ENCODE data around the gene SOX5. TPM values are rescaled to one million over a fixed set of nuclear protein-coding genes. Genes with fewer than 3 reads are reported as not detected.

Gene SOX5
- polyA plus RNA-seq, 4 donors: 0.81 to 5.1 (median 1.3) TPM; not detected in 1

GRCh38 chr12:23930599-23930998 lies 18.9 kb downstream of the SOX5 start:
- 73 to 80% (median 79%) methylated on average over 2 of the region's 2 CpGs for WGBS, 3 donors
- Histone ChIP-seq H3K36me3 (ENCODE audit: control insufficient read depth in 3 of 3, insufficient read depth in 2 of 3, low read depth in 1 of 3, low read length in 3 of 3) (no peaks in the 10 kb centered on the region), H3K27ac (ENCODE audit: low read depth in 1 of 3, low read length in 2 of 3) (no peak overlapping the region), H3K4me1 (ENCODE audit: control insufficient read depth in 3 of 3, insufficient read depth in 2 of 3, low read depth in 1 of 3, low read length in 2 of 3) (no peaks in the 10 kb centered on the region), H3K27me3 (ENCODE audit: control insufficient read depth in 3 of 3, insufficient read depth in 3 of 3, low read length in 3 of 3) (no peaks in the 10 kb centered on the region), H3K4me3 (ENCODE audit: low read depth in 1 of 3, low read length in 3 of 3) (no peak overlapping the region), H3K9me3 (ENCODE audit: control insufficient read depth in 2 of 2, insufficient read depth in 1 of 2, low read depth in 1 of 2, low read length in 1 of 2) (no peaks in the 10 kb centered on the region)
- no peak for FAIRE-seq
- no peak for DNase-seq

- FAIRE-seq (no peak), DNase-seq (no peak)
- Histone ChIP-seq H3K9me3 (ENCODE audit: control insufficient read depth in 2 of 2, insufficient read depth in 1 of 2, low read depth in 1 of 2, low read length in 1 of 2) (no peaks in the 10 kb centered on the region), H3K4me3 (ENCODE audit: low read depth in 1 of 3, low read length in 3 of 3) (no peak overlapping the region), H3K27ac (ENCODE audit: low read depth in 1 of 3, low read length in 2 of 3) (no peak overlapping the region), H3K4me1 (ENCODE audit: control insufficient read depth in 3 of 3, insufficient read depth in 2 of 3, low read depth in 1 of 3, low read length in 2 of 3) (no peaks in the 10 kb centered on the region), H3K36me3 (ENCODE audit: control insufficient read depth in 3 of 3, insufficient read depth in 2 of 3, low read depth in 1 of 3, low read length in 3 of 3) (no peaks in the 10 kb centered on the region), H3K27me3 (ENCODE audit: control insufficient read depth in 3 of 3, insufficient read depth in 3 of 3, low read length in 3 of 3) (no peaks in the 10 kb centered on the region)
- WGBS, 3 donors: 41 to 59% (median 42%) methylated on average over 2 of the region's 2 CpGs
Measured at GRCh38 chr12:23929906-23930305, 19.6 kb downstream of the SOX5 start.

GRCh38 chr12:23927907-23928306 lies 21.6 kb downstream of the SOX5 start:
- whole genome bisulfite sequencing, 3 donors: 63 to 81% (median 70%) methylated on average over 3 of the region's 3 CpGs
- Histone ChIP-seq H3K9me3 (ENCODE audit: control insufficient read depth in 2 of 2, insufficient read depth in 1 of 2, low read depth in 1 of 2, low read length in 1 of 2) (no peaks in the 10 kb centered on the region), H3K27me3 (ENCODE audit: control insufficient read depth in 3 of 3, insufficient read depth in 3 of 3, low read length in 3 of 3) (no peaks in the 10 kb centered on the region), H3K4me3 (ENCODE audit: low read depth in 1 of 3, low read length in 3 of 3) (no peak overlapping the region), H3K36me3 (ENCODE audit: control insufficient read depth in 3 of 3, insufficient read depth in 2 of 3, low read depth in 1 of 3, low read length in 3 of 3) (no peaks in the 10 kb centered on the region), H3K27ac (ENCODE audit: low read depth in 1 of 3, low read length in 2 of 3) (no peak overlapping the region), H3K4me1 (ENCODE audit: control insufficient read depth in 3 of 3, insufficient read depth in 2 of 3, low read depth in 1 of 3, low read length in 2 of 3) (no peaks in the 10 kb centered on the region)
- DNase-seq (no peak), FAIRE-seq (no peak)

GRCh38 chr12:23921099-23921856 lies 28.2 kb downstream of the SOX5 start:
- no peak for FAIRE-seq

GRCh38 chr12:23911574-23911973 lies 37.9 kb downstream of the SOX5 start:
- no peaks in the 10 kb centered on the region for H3K9me3 ChIP-seq (ENCODE audit: control insufficient read depth in 2 of 2, insufficient read depth in 1 of 2, low read depth in 1 of 2, low read length in 1 of 2)
- DNase-seq (no peak), FAIRE-seq (no peak)
- no peaks in the 10 kb centered on the region for H3K27me3 ChIP-seq (ENCODE audit: control insufficient read depth in 3 of 3, insufficient read depth in 3 of 3, low read length in 3 of 3)
- H3K4me1 ChIP-seq (ENCODE audit: control insufficient read depth in 3 of 3, insufficient read depth in 2 of 3, low read depth in 1 of 3, low read length in 2 of 3): no peaks in the 10 kb centered on the region
- H3K27ac ChIP-seq (ENCODE audit: low read depth in 1 of 3, low read length in 2 of 3): no peak overlapping the region
- H3K4me3 ChIP-seq (ENCODE audit: low read depth in 1 of 3, low read length in 3 of 3): no peak overlapping the region
- no peaks in the 10 kb centered on the region for H3K36me3 ChIP-seq (ENCODE audit: control insufficient read depth in 3 of 3, insufficient read depth in 2 of 3, low read depth in 1 of 3, low read length in 3 of 3)
- WGBS, 3 donors: 79 to 89% (median 83%) methylated on average over 3 of the region's 3 CpGs

More at GRCh38 chr12:23921099-23921856, 28.2 kb downstream of the SOX5 start:
- no peak for DNase-seq
- WGBS, 3 donors: 65 to 72% (median 70%) methylated on average over 5 of the region's 5 CpGs
- no peaks in the 10 kb centered on the region for H3K27me3 ChIP-seq (ENCODE audit: control insufficient read depth in 3 of 3, insufficient read depth in 3 of 3, low read length in 3 of 3)
- no peak overlapping the region for H3K4me3 ChIP-seq (ENCODE audit: low read depth in 1 of 3, low read length in 3 of 3)
- no peak overlapping the region for H3K27ac ChIP-seq (ENCODE audit: low read depth in 1 of 3, low read length in 2 of 3)
- no peaks in the 10 kb centered on the region for H3K36me3 ChIP-seq (ENCODE audit: control insufficient read depth in 3 of 3, insufficient read depth in 2 of 3, low read depth in 1 of 3, low read length in 3 of 3)
- H3K4me1 ChIP-seq (ENCODE audit: control insufficient read depth in 3 of 3, insufficient read depth in 2 of 3, low read depth in 1 of 3, low read length in 2 of 3): no peaks in the 10 kb centered on the region
- no peaks in the 10 kb centered on the region for H3K9me3 ChIP-seq (ENCODE audit: control insufficient read depth in 2 of 2, insufficient read depth in 1 of 2, low read depth in 1 of 2, low read length in 1 of 2)

- no peaks in the 10 kb centered on the region for H3K4me1 ChIP-seq (ENCODE audit: control insufficient read depth in 3 of 3, insufficient read depth in 2 of 3, low read depth in 1 of 3, low read length in 2 of 3)
- FAIRE-seq (no peak), DNase-seq (no peak)
- no peaks in the 10 kb centered on the region for H3K36me3 ChIP-seq (ENCODE audit: control insufficient read depth in 3 of 3, insufficient read depth in 2 of 3, low read depth in 1 of 3, low read length in 3 of 3)
- no peaks in the 10 kb centered on the region for H3K9me3 ChIP-seq (ENCODE audit: control insufficient read depth in 2 of 2, insufficient read depth in 1 of 2, low read depth in 1 of 2, low read length in 1 of 2)
- WGBS, 3 donors: 66 to 84% (median 80%) methylated on average over 1 of the region's 1 CpG
- H3K4me3 ChIP-seq (ENCODE audit: low read depth in 1 of 3, low read length in 3 of 3): no peak overlapping the region
- H3K27me3 ChIP-seq (ENCODE audit: control insufficient read depth in 3 of 3, insufficient read depth in 3 of 3, low read length in 3 of 3): no peaks in the 10 kb centered on the region
- no peak overlapping the region for H3K27ac ChIP-seq (ENCODE audit: low read depth in 1 of 3, low read length in 2 of 3)
Measured at GRCh38 chr12:23909551-23909950, 39.9 kb downstream of the SOX5 start.

GRCh38 chr12:23906329-23906728 lies 43.1 kb downstream of the SOX5 start:
- no peaks in the 10 kb centered on the region for H3K9me3 ChIP-seq (ENCODE audit: control insufficient read depth in 2 of 2, insufficient read depth in 1 of 2, low read depth in 1 of 2, low read length in 1 of 2)
- 71 to 78% (median 75%) methylated on average over 6 of the region's 6 CpGs for WGBS, 3 donors
- H3K27me3 ChIP-seq (ENCODE audit: control insufficient read depth in 3 of 3, insufficient read depth in 3 of 3, low read length in 3 of 3): no peaks in the 10 kb centered on the region
- FAIRE-seq: no peak
- no peaks in the 10 kb centered on the region for H3K36me3 ChIP-seq (ENCODE audit: control insufficient read depth in 3 of 3, insufficient read depth in 2 of 3, low read depth in 1 of 3, low read length in 3 of 3)
- H3K4me3 ChIP-seq (ENCODE audit: low read depth in 1 of 3, low read length in 3 of 3): no peak overlapping the region
- no peak for DNase-seq
- no peak overlapping the region for H3K27ac ChIP-seq (ENCODE audit: low read depth in 1 of 3, low read length in 2 of 3)
- no peaks in the 10 kb centered on the region for H3K4me1 ChIP-seq (ENCODE audit: control insufficient read depth in 3 of 3, insufficient read depth in 2 of 3, low read depth in 1 of 3, low read length in 2 of 3)

- DNase-seq: no peak
- Histone ChIP-seq H3K4me1 (ENCODE audit: control insufficient read depth in 3 of 3, insufficient read depth in 2 of 3, low read depth in 1 of 3, low read length in 2 of 3) (no peaks in the 10 kb centered on the region), H3K27me3 (ENCODE audit: control insufficient read depth in 3 of 3, insufficient read depth in 3 of 3, low read length in 3 of 3) (no peaks in the 10 kb centered on the region), H3K9me3 (ENCODE audit: control insufficient read depth in 2 of 2, insufficient read depth in 1 of 2, low read depth in 1 of 2, low read length in 1 of 2) (no peaks in the 10 kb centered on the region), H3K4me3 (ENCODE audit: low read depth in 1 of 3, low read length in 3 of 3) (no peak overlapping the region), H3K27ac (ENCODE audit: low read depth in 1 of 3, low read length in 2 of 3) (no peak overlapping the region), H3K36me3 (ENCODE audit: control insufficient read depth in 3 of 3, insufficient read depth in 2 of 3, low read depth in 1 of 3, low read length in 3 of 3) (no peaks in the 10 kb centered on the region)
- FAIRE-seq: no peak
- 84 to 88% (median 87%) methylated on average over 3 of the region's 3 CpGs for WGBS, 3 donors
Measured at GRCh38 chr12:23899434-23899833, 50.0 kb downstream of the SOX5 start.

GRCh38 chr12:23898121-23898520 lies 51.3 kb downstream of the SOX5 start:
- DNase-seq (no peak), FAIRE-seq (no peak)
- H3K9me3 ChIP-seq (ENCODE audit: control insufficient read depth in 2 of 2, insufficient read depth in 1 of 2, low read depth in 1 of 2, low read length in 1 of 2): no peaks in the 10 kb centered on the region
- 46 to 49% (median 46%) methylated on average over 1 of the region's 1 CpG for WGBS, 3 donors
- H3K27me3 ChIP-seq (ENCODE audit: control insufficient read depth in 3 of 3, insufficient read depth in 3 of 3, low read length in 3 of 3): no peaks in the 10 kb centered on the region
- H3K27ac ChIP-seq (ENCODE audit: low read depth in 1 of 3, low read length in 2 of 3): no peak overlapping the region
- H3K4me1 ChIP-seq (ENCODE audit: control insufficient read depth in 3 of 3, insufficient read depth in 2 of 3, low read depth in 1 of 3, low read length in 2 of 3): no peaks in the 10 kb centered on the region
- H3K4me3 ChIP-seq (ENCODE audit: low read depth in 1 of 3, low read length in 3 of 3): no peak overlapping the region
- no peaks in the 10 kb centered on the region for H3K36me3 ChIP-seq (ENCODE audit: control insufficient read depth in 3 of 3, insufficient read depth in 2 of 3, low read depth in 1 of 3, low read length in 3 of 3)
